Lower lobe of right lung (tissue), 2 donors: ENCODE results near the gene ANO8. TPM values are rescaled to one million over a fixed set of nuclear protein-coding genes. Genes with fewer than 3 reads are reported as not detected.

Experiments
- ATAC-seq, 2 donors: fragments of 200-7000 bp; cut with Tn5 transposase; one replicate each; pipeline ENCODE4 v1.9.1; 2020 to 2022; ENCODE audit warnings: mild to moderate bottlenecking in 2 of 2, moderate library complexity in 2 of 2
- DNase-seq: peaks from one replicate; pipeline ENCODE4 v3.0.0-alpha.2; 2020
- H3K27ac ChIP-seq: fragments of 200-600 bp; one replicate; pipeline ENCODE4 v1.8.0; 2022
- H3K27me3 ChIP-seq: fragments of 200-600 bp; one replicate; pipeline ENCODE4 v1.8.0; 2022; ENCODE audit warnings: low read depth
- H3K36me3 ChIP-seq: fragments of 200-600 bp; one replicate; pipeline ENCODE4 v1.8.0; 2022; ENCODE audit warnings: mild to moderate bottlenecking
- H3K4me1 ChIP-seq: fragments of 200-600 bp; one replicate; pipeline ENCODE4 v1.8.0; 2022
- H3K4me3 ChIP-seq: fragments of 200-600 bp; one replicate; pipeline ENCODE4 v1.8.0; 2022; ENCODE audit warnings: mild to moderate bottlenecking
- H3K9me3 ChIP-seq: fragments of 200-600 bp; one replicate; pipeline ENCODE4 v1.8.0; 2022
- CTCF ChIP-seq: fragments of 200-600 bp; IDR thresholded peaks from one replicate; pipeline ENCODE4 v1.8.0; 2022; ENCODE audit warnings: antibody characterized with exemption, mild to moderate bottlenecking
- intact Hi-C: fragments of 100-400 bp; cut with DNase I; formaldehyde crosslinking; loops from one replicate; pipeline ENCODE4 v1.11.0; 2022
- long read RNA-seq: library from polyadenylated mRNA; unstranded; transcript quantifications from one replicate; pipeline ENCODE4 v2.0.0, GENCODE V29; 2021
- total RNA-seq: library from RNA; stranded (reverse); fragmentation: NEBNext Ultra II Directional; extraction: Animal tissue kit (Norgen Biotek cat#: 25700); gene quantifications from one replicate; pipeline ENCODE4 v1.2.1, GENCODE V29; 2021
- donor health status: DM: no; HTN: yes; CAD: no; lungs with severe emphysema.

Gene ANO8
- total RNA-seq = 16.6 TPM
- long read RNA-seq, partial matches to known transcripts = 1 of 1 reads
- long read RNA-seq, other reads (novel, unspliced or antisense) = 0 of 1 reads

GRCh38 chr19:17334414-17335409 lies at the start of gene ANO8:
Gene ANO8, minus strand, starts transcription at chr19:17334855. Its CDS starts 185 bp downstream, at chr19:17334670.
- peak; percentile 96 for DNase-seq
- H3K36me3 ChIP-seq = no peaks in the 10 kb centered on the region
- no peaks in the 10 kb centered on the region for H3K9me3 ChIP-seq
- peaks cover 33% of the 10 kb centered on the region for H3K4me1 ChIP-seq
- TF ChIP-seq CTCF = no peak
- peaks cover under 1% of the 10 kb centered on the region for H3K27me3 ChIP-seq
- intact Hi-C loops = no loop called here
- ATAC-seq = peak; percentile 82 to 89
- peak within 1 kb of the TSS; percentile 81 for H3K27ac ChIP-seq
- peak within 1 kb of the TSS; percentile 88 for H3K4me3 ChIP-seq

- no peak for TF ChIP-seq CTCF
- peaks cover 31% of the 10 kb centered on the region for H3K4me1 ChIP-seq
- H3K9me3 ChIP-seq = no peaks in the 10 kb centered on the region
- H3K36me3 ChIP-seq = no peaks in the 10 kb centered on the region
- peaks cover 3% of the 10 kb centered on the region for H3K27me3 ChIP-seq
- H3K27ac ChIP-seq = no peak overlapping the region
- ATAC-seq (no peak), DNase-seq (no peak)
- intact Hi-C loops = no loop called here
- no peak overlapping the region for H3K4me3 ChIP-seq
Measured at GRCh38 chr19:17380426-17381138, 45.9 kb upstream of the ANO8 start.

GRCh38 chr19:17379221-17379631 lies 44.6 kb upstream of the ANO8 start:
- Histone ChIP-seq H3K9me3 (no peaks in the 10 kb centered on the region), H3K27me3 (peaks cover 3% of the 10 kb centered on the region), H3K4me1 (peaks cover 31% of the 10 kb centered on the region), H3K36me3 (no peaks in the 10 kb centered on the region), H3K27ac (no peak overlapping the region), H3K4me3 (no peak overlapping the region)
- DNase-seq (no peak), ATAC-seq (no peak)
- TF ChIP-seq CTCF = no peak
- intact Hi-C loops = no loop called here

- DNase-seq = no peak
- ATAC-seq = no peak
- Histone ChIP-seq H3K4me3 (no peak overlapping the region), H3K9me3 (no peaks in the 10 kb centered on the region), H3K36me3 (no peaks in the 10 kb centered on the region), H3K27ac (no peak overlapping the region), H3K4me1 (peaks cover 31% of the 10 kb centered on the region), H3K27me3 (peaks cover 3% of the 10 kb centered on the region)
- intact Hi-C loops = no loop called here
- no peak for TF ChIP-seq CTCF
Measured at GRCh38 chr19:17378271-17378670, 43.6 kb upstream of the ANO8 start.

GRCh38 chr19:17376935-17377600 lies 42.4 kb upstream of the ANO8 start, which contains the start of gene PLVAP:
Gene PLVAP, minus strand, starts transcription at chr19:17377342. Its CDS starts 54 bp downstream, at chr19:17377288.
- Histone ChIP-seq H3K27ac (no peak within 1 kb of the TSS), H3K27me3 (peaks cover 3% of the 10 kb centered on the region), H3K4me1 (peaks cover 19% of the 10 kb centered on the region), H3K36me3 (no peaks in the 10 kb centered on the region), H3K4me3 (peak within 1 kb of the TSS; percentile 34), H3K9me3 (no peaks in the 10 kb centered on the region)
- intact Hi-C loops = no loop called here
- peak; percentile 60 to 63 for ATAC-seq
- peak; percentile 50 for DNase-seq
- no peak for TF ChIP-seq CTCF
